ENCODE results near the gene TTYH2. TPM values are rescaled to one million over a fixed set of nuclear protein-coding genes. Genes with fewer than 3 reads are reported as not detected.

TTYH2 gene
- total RNA-seq, 1 donor from 2014 or later, result 0.81 TPM

- DNase-seq (ENCODE audit: low spot score) (no peak), ATAC-seq (no peak)
Measured at GRCh38 chr17:74231928-74232907, 18.8 kb downstream of the TTYH2 start.

- ATAC-seq, result no peak
- no peak for DNase-seq (ENCODE audit: low spot score)
Measured at GRCh38 chr17:74233937-74234336, 20.6 kb downstream of the TTYH2 start.

- DNase-seq (ENCODE audit: low spot score), result no peak
- ATAC-seq, result no peak
Measured at GRCh38 chr17:74234486-74234885, 21.1 kb downstream of the TTYH2 start.

- ATAC-seq (no peak), DNase-seq (ENCODE audit: low spot score) (no peak)
Measured at GRCh38 chr17:74235040-74235581, 21.7 kb downstream of the TTYH2 start.

DNA sequence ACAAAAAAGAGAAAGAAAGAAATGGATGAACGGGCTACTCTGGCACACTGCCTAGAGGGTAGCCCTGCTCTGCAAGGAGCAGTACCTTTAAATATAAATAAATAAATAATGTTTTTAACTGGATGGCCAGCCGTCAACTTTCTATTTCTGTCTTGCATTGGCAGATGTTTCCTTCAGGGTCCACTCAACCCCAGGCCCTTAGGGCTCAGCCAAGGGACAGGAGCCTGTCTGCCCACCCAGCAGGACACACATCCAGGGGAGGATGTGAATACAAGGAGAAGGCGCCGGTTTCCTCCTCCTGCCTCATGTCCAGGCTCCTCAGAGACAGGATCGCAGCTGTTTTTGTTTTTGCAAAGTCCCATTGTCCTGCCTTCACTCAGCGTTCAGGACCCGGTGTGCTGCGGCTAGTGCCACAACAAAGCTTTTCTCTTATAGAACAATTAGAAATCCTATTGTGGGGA, 22.6 kb downstream of the TTYH2 start:
- no peak for DNase-seq (ENCODE audit: low spot score)

GRCh38 chr17:74237321-74237720, 23.9 kb downstream of the TTYH2 start:
- DNase-seq (ENCODE audit: low spot score) (no peak), ATAC-seq (no peak)

More for the DNA sequence above, 22.6 kb downstream of the TTYH2 start:
- ATAC-seq, result no peak

- DNase-seq (ENCODE audit: low spot score) (no peak), ATAC-seq (no peak)
Measured at GRCh38 chr17:74239172-74239571, 25.8 kb downstream of the TTYH2 start.

DNA sequence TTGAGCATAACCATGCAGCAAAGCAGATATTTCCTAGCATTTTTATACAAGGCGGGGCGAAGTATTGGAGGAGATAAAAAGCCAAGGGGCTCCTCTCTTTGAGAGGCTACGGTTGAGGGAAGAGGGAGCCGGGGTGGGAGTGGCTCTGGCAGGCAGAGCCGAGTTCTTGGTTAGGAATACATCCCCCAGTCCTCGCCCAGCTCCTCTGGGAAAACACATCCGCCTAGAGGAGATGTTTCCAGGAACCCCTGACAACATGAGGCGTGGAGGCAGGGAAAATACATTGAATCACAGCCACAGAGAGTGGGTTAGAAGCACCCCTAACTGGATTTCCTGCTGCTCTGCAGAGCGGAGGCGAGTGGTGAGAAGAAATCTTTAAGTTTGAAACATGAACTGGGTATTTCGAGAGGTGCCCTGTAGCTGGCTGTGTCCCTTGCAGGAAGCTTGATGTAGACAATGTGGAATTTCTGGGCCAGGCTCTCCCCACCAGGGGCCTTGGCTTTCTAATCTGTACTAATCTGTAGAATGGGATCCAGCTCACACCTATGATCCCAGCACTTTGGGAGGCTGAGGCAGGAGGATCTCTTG, 27.3 kb downstream of the TTYH2 start:
- ATAC-seq (no peak), DNase-seq (ENCODE audit: low spot score) (no peak)

GRCh38 chr17:74241431-74241830, 28.1 kb downstream of the TTYH2 start:
- ATAC-seq (peak; percentile 29), DNase-seq (ENCODE audit: low spot score) (no peak)

DNA sequence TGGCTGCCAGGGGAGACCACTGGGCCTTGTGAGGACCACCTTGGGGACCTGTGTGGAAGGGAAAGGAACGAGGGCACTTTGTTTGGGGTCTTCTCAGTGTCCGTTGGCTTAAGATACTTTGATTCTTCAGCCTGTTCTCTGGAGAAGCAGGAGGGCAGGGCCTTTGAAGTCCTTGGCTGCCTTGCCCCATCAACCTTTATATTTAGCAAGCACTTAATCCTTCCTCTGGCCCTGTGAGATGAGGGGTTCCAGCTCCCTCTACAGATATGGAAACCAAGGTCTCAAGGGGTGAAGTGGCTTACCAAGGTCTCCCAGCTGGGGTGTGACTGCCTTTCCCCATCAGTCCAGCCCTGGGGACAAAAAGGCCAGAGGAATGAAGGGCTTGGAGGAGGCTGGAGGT, 28.5 kb downstream of the TTYH2 start:
- ATAC-seq, result no peak
- DNase-seq (ENCODE audit: low spot score), result no peak

DNA sequence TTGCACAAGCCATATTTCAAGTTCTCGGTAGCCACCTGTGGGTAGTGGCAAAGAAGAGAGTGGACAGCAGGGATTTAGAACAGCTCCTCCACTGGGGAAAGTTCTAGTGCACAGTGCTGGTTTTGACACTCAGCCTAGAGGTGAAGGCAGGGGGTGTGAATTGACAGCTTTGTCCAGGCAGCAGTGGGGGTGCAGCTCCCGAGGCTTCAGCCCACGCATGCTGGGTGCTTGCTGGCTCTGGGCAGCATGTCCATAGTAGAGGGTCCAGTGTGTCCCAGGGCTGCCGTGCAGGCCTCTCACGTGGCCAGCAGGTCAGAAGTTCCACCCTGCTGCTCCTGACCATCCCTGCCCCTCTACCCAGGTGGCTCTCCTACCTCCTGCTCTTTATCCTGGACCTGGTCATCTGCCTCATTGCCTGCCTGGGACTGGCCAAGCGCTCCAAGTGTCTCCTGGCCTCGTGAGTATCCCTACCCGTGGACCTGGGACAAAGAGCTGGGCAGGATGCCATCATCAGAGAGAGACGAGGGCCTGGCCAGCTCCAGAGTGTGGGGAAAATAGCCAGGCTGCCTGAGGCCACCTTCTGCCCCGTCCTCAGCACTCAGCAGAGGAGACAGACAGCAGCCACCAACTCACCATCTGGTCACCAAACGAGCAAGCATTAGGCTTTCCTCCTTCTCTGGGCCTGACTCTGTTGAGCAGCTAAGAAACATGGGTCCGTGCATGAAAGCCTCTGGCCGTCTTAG, 29.8 kb downstream of the TTYH2 start:
- peak; percentile 63 for ATAC-seq
- DNase-seq (ENCODE audit: low spot score), result no peak

- ATAC-seq (no peak), DNase-seq (ENCODE audit: low spot score) (no peak)
Measured at GRCh38 chr17:74244128-74244527, 30.8 kb downstream of the TTYH2 start.

DNA sequence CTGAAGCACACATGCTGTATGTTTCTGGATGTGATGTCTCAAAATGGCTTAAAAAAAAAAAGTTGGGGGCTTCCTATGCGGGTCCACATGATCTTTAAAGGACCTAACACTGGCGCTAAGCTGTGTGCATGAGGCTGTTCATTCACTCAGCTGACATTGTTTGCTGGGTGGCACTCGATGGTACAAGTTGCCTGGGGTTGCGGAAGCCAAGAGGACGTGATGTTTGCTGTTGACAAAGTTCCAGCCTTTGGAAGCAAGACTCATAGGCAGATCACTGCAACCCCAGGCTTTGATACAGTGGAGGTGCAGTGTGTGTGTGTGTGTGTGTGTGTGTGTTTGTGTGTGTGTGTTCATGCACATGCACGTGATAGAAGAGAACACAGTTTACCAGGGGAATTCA, 31.2 kb downstream of the TTYH2 start:
- DNase-seq (ENCODE audit: low spot score) (no peak), ATAC-seq (no peak)

DNA sequence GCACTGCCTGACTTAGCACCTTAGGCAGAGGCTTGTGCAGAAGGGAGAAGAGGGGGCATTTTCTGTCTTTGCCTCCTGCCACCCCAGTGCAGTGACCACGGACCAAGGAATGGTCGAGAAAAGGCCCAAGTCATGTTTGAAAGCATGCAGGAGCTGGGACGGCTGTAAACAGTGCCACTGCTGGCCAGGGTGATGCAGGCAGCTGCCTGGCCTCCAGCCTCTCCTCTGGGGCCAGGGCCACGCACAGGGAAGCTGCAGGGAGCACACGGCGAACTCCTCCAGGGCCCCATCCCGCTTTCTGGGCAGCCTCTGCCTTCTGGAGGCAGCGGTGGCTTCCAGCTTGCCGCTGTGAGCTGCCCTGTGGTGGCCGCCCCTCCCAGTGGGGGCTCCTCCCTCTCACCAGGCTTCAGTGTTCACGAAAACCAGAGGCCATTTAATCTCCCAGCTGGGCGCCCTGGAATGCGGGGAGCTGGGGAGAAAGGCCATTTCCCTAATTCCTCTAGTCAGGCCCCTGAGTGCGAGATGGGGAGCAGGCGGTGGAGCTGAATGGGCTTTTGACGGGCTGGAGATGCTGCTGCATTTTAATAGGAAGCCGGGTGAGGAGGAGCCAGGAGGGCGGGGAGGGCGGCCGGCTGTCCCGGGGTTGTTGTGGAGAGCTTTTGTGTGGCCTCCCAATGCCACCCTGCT, 31.9 kb downstream of the TTYH2 start:
- ATAC-seq, result no peak

GRCh38 chr17:74245871-74246270, 32.5 kb downstream of the TTYH2 start:
- no peak for ATAC-seq
- DNase-seq (ENCODE audit: low spot score), result no peak

More for the DNA sequence above, 31.9 kb downstream of the TTYH2 start:
- no peak for DNase-seq (ENCODE audit: low spot score)

DNA sequence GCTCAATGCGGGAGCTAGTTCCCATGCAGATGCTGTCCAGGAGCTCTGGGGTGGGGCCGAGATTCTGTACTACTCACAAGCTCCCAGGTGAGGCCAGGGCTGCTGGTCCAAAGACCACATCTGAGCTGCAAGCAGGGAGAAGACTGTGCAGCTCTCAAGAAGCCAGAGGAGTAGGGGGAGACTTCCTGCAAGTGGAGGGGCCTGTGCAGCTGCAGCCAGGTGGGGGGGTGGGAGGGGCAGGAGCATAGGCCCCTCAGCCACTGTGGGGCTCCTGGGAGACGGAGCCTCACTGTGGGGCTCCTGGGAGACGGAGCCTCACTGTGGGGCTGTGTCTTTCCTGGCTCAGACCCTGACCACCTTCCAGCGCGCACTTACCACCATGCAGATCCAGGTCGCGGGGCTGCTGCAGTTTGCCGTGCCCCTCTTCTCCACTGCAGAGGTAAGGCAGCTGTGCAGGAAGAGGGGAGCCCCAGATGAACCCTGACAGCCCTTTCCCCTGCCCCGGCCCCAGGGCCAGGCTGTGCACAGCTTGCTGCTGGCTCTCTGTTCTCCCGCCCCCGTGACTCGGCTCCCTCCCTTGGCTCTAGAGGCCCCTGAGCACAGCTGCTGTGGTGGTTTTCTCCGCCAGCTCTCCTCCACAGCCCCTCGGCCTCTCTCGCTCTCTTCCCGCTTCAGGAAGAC, 36.4 kb downstream of the TTYH2 start:
- no peak for DNase-seq (ENCODE audit: low spot score)
- ATAC-seq, result no peak

DNA sequence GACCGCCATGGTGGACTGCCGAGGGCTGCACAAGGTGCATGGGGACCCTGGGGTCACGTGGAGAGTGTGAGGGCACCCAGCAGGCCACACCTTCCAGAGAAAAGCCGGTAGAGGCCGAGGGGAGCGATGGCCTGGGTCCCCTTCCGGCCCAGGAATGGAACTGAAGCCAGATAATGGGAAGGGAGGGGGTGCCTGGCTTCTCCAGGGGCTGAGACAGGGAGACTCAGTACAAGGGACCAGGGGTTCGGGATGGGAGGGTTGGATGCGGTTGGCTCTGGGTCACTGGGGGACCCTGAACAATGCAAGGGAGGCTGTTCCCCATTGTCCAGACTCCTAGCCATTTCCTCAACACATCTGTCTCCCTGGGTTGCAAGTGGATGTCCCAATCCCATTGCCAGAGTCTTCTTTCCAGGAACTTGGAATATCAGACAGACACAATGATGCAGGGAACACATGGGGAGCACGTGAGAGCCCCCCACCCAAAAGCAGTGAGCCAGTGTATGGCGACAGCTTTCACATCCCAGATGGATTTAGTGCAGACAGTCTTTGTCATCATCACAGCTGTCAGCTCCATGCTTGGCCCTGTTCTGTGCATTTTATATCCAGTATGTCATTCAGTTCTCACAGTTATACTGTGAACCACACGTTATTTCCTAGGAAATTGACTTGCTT, 37.1 kb downstream of the TTYH2 start:
- DNase-seq (ENCODE audit: low spot score) (no peak), ATAC-seq (no peak)

GRCh38 chr17:74251051-74251450, 37.7 kb downstream of the TTYH2 start:
- DNase-seq (ENCODE audit: low spot score) (no peak), ATAC-seq (no peak)

GRCh38 chr17:74251569-74251968, 38.2 kb downstream of the TTYH2 start:
- ATAC-seq (no peak), DNase-seq (ENCODE audit: low spot score) (no peak)

Data from left lobe of liver (tissue), 2 donors.